Right lobe of liver (tissue), 4 donors: ENCODE data around the gene ALPL.

Source experiments
- CTCF ChIP-seq, 4 donors: fragments of 200-600 bp in 3 of 4; fragments of 450-650 bp in 1 of 4; IDR thresholded peaks; one replicate each; pipeline versions ENCODE4 v1.5.1 to v1.8.0; 2016 to 2022; ENCODE audit warnings: antibody characterized with exemption in 4 of 4, mild to moderate bottlenecking in 2 of 4
- POLR2A ChIP-seq: fragments of 450-650 bp; IDR thresholded peaks from one replicate; pipeline ENCODE4 v1.6.1; 2017; ENCODE audit warnings: antibody characterized with exemption, mild to moderate bottlenecking
- donor health status: DM: no; HTN: no; CAD: no.
- donor health status: DM: no; HTN: no; CAD: no.
- donor health status: DM: no; HTN: yes; CAD: no.

GRCh38 chr1:21525340-21525717 is 16.1 kb downstream of the ALPL start:
- no peak for TF ChIP-seq CTCF (IDR thresholded peaks at IDR 0.05)
- no peak for TF ChIP-seq POLR2A
